ENCODE data around the gene DDB1.
"Not testable (repeated sequence)": the region's sequence is repeated elsewhere in the genome, so short reads cannot be mapped to it uniquely, and the experiment has no call there.

Gene DDB1

DNA sequence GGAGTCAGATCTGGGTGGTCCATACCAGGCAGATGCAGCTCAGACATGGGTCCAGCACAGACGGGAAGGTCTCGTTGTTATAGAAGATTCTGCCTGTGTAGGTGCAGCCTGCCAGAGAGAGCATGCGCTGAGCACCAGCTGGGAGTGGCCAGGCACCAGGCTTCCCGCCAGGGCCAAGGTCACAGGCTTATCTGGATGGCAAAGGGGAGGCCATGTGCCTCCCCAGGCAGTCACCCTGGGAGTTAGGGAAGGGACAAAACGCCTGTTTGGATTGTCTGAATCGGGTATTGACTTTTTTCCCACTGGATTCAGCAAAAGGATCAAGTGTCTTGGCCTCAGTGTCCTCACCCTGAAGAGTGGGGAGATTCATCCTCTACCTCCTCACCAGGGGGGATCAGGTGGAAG lies 65.5 kb downstream of the DDB1 start:
- no peak for FAIRE-seq

DNA sequence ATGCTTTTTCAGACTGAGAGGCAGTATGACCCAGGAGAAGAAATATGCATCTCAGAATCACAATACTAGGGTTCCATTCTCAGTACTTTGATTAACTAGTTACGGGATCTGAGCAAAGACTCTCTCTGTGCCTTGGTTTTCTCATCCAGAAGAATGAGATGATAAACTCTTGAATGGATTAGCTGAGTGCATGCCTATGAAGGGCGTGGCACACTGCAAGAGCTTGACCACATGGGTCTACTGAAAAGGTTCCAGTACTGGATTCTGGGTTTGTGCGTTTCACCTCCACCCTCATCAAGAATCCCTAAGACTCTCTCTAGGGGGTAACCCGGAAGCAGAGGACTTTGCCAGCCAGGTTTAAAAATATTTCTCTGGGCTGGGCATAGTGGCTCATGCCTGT lies 66.3 kb downstream of the DDB1 start:
- no peak for FAIRE-seq

- no peak for FAIRE-seq
These were observed 67.5 kb downstream of the DDB1 start for GRCh38 chr11:61265357-61265756.

- FAIRE-seq, result no peak
These were observed 68.1 kb downstream of the DDB1 start for GRCh38 chr11:61264795-61265194.

DNA sequence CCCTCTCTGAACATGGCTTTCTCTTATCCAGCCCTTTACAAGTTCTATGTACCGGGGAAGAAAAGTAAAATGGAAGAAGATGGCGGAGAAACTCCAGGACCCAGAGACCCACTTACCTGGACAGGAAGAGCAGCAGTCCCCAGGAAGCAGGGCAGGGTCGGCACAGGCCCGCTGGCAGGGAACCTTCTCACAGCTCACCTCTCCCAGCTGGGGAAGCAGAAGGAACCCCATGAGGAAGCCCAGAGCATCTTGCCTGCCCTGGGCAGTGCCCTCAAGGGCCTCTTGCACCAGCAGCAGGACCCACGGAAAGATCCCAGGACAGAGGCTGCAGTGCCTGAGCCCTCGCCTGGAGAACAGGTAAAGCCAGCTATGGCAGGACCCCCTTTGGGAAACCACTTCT lies 68.5 kb downstream of the DDB1 start:
- no peak for FAIRE-seq

DNA sequence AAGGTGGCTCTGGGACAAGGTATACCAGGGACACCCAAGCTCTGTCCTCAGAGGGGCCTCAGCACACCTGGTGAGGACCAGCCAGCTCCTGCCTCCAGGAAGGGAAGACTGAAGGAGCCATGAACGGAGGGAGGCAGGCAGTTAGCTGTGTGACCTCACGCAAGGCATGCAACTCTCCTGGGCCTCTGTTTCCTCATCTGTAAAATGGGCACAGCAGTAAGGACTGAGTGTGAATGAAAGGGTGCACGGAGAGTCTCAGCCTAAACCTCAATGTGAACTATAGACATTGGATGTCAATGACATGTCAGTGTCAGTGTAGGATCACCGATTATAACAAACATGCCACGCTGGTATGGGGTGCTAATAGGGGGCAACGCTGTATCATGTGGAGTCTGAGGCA lies 73.5 kb downstream of the DDB1 start:
- no peak for FAIRE-seq

- no peak for FAIRE-seq
These were observed 74.4 kb downstream of the DDB1 start for GRCh38 chr11:61258546-61258945.

- no peak for FAIRE-seq
These were observed 76.0 kb downstream of the DDB1 start for GRCh38 chr11:61256710-61257482.

GRCh38 chr11:61254403-61255025 lies 78.4 kb downstream of the DDB1 start:
- no peak for FAIRE-seq

DNA sequence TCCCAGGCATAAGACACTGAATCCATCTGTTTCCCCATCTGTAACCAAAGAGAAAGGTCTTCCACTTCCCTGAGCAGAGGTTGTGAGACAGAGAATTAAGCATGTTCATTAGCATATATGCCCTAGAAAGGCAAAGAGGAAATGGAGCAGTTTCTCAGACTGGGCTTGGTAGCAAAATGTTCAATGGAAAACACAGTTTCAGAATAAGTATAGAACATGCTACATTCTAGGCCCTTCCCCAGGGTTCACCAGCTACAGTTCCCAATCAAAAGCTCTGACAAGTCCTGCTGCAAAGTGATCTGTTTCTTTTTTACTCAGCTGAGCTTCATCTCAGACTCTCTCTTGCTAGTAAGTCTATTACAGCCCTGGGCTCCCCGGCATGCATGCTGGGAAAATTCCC lies 80.6 kb downstream of the DDB1 start:
- not testable (repeated sequence) for FAIRE-seq

DNA sequence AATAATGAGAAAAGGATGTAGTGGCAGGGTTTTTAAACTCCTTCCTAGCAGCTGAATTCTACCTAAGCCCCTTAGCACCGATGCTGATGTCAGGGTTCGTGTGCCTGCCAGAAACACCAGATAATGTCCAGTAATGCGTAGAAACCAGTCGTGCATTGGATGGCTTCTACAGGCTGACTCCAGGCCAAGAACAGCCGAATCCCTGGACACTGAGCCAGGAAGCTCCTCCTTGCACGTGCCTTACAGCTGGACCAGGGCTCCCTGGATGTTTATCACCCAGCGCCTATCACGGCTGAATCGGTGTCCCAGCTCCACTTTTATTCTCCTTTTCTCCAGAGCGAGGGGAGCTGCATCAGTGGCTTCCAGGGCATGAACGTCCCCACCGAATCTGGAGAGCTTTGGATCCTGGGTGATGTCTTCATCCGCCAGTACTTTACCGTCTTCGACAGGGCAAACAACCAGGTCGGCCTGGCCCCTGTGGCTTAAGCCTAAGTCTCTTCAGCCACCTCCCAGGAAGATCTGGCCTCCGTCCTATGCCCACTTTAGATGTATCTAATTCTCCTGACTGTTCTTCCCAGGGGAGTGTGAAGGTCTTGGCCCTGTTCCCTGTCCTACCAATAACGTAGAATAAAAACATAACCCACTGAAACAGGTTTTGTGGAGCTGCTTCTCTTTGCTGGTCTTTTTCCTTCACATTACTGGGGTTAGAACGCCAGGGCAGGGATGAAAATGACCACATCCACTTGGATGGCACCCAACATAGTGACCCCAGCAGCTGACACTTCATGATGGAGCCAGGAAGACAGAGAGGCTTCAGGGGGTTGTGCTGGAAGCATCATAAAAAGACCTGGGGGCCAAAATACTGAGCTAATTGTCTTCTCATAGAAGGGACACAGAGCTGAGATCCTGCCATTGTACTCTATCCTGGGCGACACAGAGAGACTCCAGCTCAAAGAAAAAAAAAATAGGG lies 81.8 kb downstream of the DDB1 start:
- FAIRE-seq, result not testable (repeated sequence)
